HG02973 (cell line): ENCODE measurements around the gene PIK3R3.

Source experiments
- ATAC-seq: cut with Tn5 transposase; IDR thresholded peaks from one replicate; pipeline ENCODE4 v1.9.1; 2021; ENCODE audit warnings: moderate library complexity; ENCODE audit not compliant: unreplicated experiment

PIK3R3 gene

GRCh38 chr1:46030876-46031660 is 101.4 kb downstream of the PIK3R3 start:
- ATAC-seq = no peak

GRCh38 chr1:46030074-46030870 is 102.2 kb downstream of the PIK3R3 start:
- no peak for ATAC-seq

- ATAC-seq = no peak
Measured at GRCh38 chr1:46027788-46028573, 104.4 kb downstream of the PIK3R3 start.

GRCh38 chr1:46026531-46026930 is 105.9 kb downstream of the PIK3R3 start:
- ATAC-seq = no peak

GRCh38 chr1:46021046-46021996 is 111.1 kb downstream of the PIK3R3 start:
- ATAC-seq = no peak

GRCh38 chr1:46020010-46020409 is 112.4 kb downstream of the PIK3R3 start:
- no peak for ATAC-seq

GRCh38 chr1:46019348-46019747 is 113.1 kb downstream of the PIK3R3 start:
- ATAC-seq = no peak

GRCh38 chr1:46017876-46018503 is 114.4 kb downstream of the PIK3R3 start:
- no peak for ATAC-seq

- ATAC-seq = no peak
Measured at GRCh38 chr1:46013581-46013980, 118.8 kb downstream of the PIK3R3 start.

- ATAC-seq = no peak
Measured at GRCh38 chr1:46012236-46012635, 120.2 kb downstream of the PIK3R3 start.

- ATAC-seq = no peak
Measured at GRCh38 chr1:46011121-46011695, 121.2 kb downstream of the PIK3R3 start.

GRCh38 chr1:46010611-46011010 is 121.8 kb downstream of the PIK3R3 start:
- no peak for ATAC-seq

- ATAC-seq = no peak
Measured at GRCh38 chr1:46008585-46008984, 123.8 kb downstream of the PIK3R3 start.

GRCh38 chr1:46005594-46005993 is 126.8 kb downstream of the PIK3R3 start:
- ATAC-seq = no peak

- ATAC-seq = no peak
Measured at GRCh38 chr1:46004492-46004891, 127.9 kb downstream of the PIK3R3 start.

- no peak for ATAC-seq
Measured at GRCh38 chr1:46003315-46003714, 129.1 kb downstream of the PIK3R3 start.

GRCh38 chr1:46002551-46003150 is 129.8 kb downstream of the PIK3R3 start:
- no peak for ATAC-seq

GRCh38 chr1:46001081-46001785 is 131.2 kb downstream of the PIK3R3 start:
- no peak for ATAC-seq
